Measurements from ENCODE around the gene KCTD19.

- TF ChIP-seq CTCF (IDR thresholded peaks at IDR 0.05; ENCODE audit: low read depth, low read length, poor library complexity, severe bottlenecking): no peak
- TF ChIP-seq EZH2phosphoT487 (IDR thresholded peaks at IDR 0.05; ENCODE audit: borderline replicate concordance, low read length): no peak
Measured at GRCh38 chr16:67370661-67371060, 44.1 kb upstream of the KCTD19 start.
